ENCODE measurements around the gene ZNF668.

Gene ZNF668

GRCh38 chr16:31080756-31081419, 6.8 kb upstream of the ZNF668 start:
- no peak for DNase-seq

GRCh38 chr16:31080035-31080629, 6.1 kb upstream of the ZNF668 start:
- DNase-seq, result no peak

- no peak for DNase-seq
Observed at GRCh38 chr16:31079342-31079944, 5.4 kb upstream of the ZNF668 start.

- no peak for DNase-seq
Observed at GRCh38 chr16:31078597-31079341, 4.7 kb upstream of the ZNF668 start.

GRCh38 chr16:31077592-31078396, 3.8 kb upstream of the ZNF668 start:
- DNase-seq, result no peak

- no peak for DNase-seq
Observed at GRCh38 chr16:31077024-31077423, 3.0 kb upstream of the ZNF668 start.

- DNase-seq, result no peak
Observed at GRCh38 chr16:31076319-31076718, 2.3 kb upstream of the ZNF668 start.

GRCh38 chr16:31074814-31075183, 759 bp upstream of the ZNF668 start:
- no peak for DNase-seq

- DNase-seq, result peak; percentile 83
Observed at GRCh38 chr16:31073142-31073969, 684 bp downstream of the ZNF668 start.

- no peak for DNase-seq
Observed at GRCh38 chr16:31072540-31073141, 1.4 kb downstream of the ZNF668 start.

- no peak for DNase-seq
Observed at GRCh38 chr16:31071861-31072260, 2.2 kb downstream of the ZNF668 start.

GRCh38 chr16:31067342-31067741, 6.7 kb downstream of the ZNF668 start:
- no peak for DNase-seq

GRCh38 chr16:31064882-31065461, 9.1 kb downstream of the ZNF668 start:
- DNase-seq, result no peak

- DNase-seq, result peak; percentile 22
Observed at GRCh38 chr16:31063843-31064611, 10.0 kb downstream of the ZNF668 start.

- no peak for DNase-seq
Observed at GRCh38 chr16:31063495-31063842, 10.6 kb downstream of the ZNF668 start.

GRCh38 chr16:31061813-31062440, 12.1 kb downstream of the ZNF668 start:
- DNase-seq, result no peak

GRCh38 chr16:31061126-31061812, 12.8 kb downstream of the ZNF668 start:
- no peak for DNase-seq

- DNase-seq, result no peak
Observed at GRCh38 chr16:31055613-31056012, 18.4 kb downstream of the ZNF668 start.

GRCh38 chr16:31052114-31052513, 21.9 kb downstream of the ZNF668 start:
- DNase-seq, result no peak
